Measurements from ENCODE around the gene PDCD1.

PDCD1 gene

DNA sequence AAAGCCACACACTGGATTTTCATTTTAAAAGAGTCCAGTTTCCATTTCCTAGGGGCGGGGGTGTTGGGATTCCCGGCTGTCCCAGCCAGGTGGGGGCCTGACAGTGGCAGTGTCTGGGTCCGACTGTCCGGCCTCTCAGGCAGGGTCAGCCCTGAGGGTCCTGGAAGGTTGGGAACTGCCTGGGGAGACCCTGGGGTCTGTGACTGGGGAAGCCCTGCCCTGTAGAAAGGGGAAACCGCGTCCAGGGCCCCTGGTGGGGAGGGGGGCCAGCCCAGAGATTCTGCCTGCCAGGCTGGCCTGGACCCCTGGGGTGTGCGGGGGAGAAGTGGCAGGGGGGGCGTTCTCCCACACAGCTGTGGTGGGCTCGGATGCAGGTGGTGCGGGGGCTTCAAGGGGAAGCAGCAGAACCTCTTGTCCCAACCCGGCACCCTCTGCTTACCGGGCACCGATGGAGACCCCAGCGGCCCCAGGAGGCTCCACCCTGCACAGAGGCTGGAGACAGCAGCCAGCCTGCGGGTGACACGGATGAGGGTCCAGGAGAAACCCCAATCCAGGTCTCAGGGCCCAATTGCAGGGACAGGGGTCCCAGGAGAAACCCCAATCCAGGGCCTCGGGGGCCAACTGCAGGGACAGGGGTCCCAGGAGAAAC is 15.7 kb upstream of the PDCD1 start:
- Histone ChIP-seq H3K9me2 (replicated peaks; ENCODE audit: control insufficient read depth, low read length) (no peaks in the 10 kb centered on the region), H3K4me1 (ENCODE audit: control insufficient read depth, low read length) (no peaks in the 10 kb centered on the region), H3K27ac (ENCODE audit: low read depth, low read length) (no peak overlapping the region), H3K36me3 (ENCODE audit: control insufficient read depth, low read length) (no peaks in the 10 kb centered on the region), H3K27me3 (ENCODE audit: control insufficient read depth, low read length) (no peaks in the 10 kb centered on the region), H3K4me2 (ENCODE audit: low read length) (no peak overlapping the region), H3K9me3 (ENCODE audit: control insufficient read depth, insufficient read depth, low read length) (no peaks in the 10 kb centered on the region), H4K20me1 (ENCODE audit: control insufficient read depth, insufficient read depth, low read depth, low read length) (no peaks in the 10 kb centered on the region), H3K79me2 (ENCODE audit: control insufficient read depth, low read length) (no peaks in the 10 kb centered on the region), H3K4me3 (ENCODE audit: low read length) (no peak overlapping the region), H3F3A (ENCODE audit: control insufficient read depth, insufficient read depth) (no peaks in the 10 kb centered on the region)
- TF ChIP-seq, protein P1, sequence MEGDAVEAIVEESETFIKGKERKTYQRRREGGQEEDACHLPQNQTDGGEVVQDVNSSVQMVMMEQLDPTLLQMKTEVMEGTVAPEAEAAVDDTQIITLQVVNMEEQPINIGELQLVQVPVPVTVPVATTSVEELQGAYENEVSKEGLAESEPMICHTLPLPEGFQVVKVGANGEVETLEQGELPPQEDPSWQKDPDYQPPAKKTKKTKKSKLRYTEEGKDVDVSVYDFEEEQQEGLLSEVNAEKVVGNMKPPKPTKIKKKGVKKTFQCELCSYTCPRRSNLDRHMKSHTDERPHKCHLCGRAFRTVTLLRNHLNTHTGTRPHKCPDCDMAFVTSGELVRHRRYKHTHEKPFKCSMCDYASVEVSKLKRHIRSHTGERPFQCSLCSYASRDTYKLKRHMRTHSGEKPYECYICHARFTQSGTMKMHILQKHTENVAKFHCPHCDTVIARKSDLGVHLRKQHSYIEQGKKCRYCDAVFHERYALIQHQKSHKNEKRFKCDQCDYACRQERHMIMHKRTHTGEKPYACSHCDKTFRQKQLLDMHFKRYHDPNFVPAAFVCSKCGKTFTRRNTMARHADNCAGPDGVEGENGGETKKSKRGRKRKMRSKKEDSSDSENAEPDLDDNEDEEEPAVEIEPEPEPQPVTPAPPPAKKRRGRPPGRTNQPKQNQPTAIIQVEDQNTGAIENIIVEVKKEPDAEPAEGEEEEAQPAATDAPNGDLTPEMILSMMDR (IDR thresholded peaks at IDR 0.05; ENCODE audit: low read depth, low read length, poor library complexity, severe bottlenecking), result no peak
- TF ChIP-seq EZH2phosphoT487 (IDR thresholded peaks at IDR 0.05; ENCODE audit: borderline replicate concordance, low read length), result no peak

DNA sequence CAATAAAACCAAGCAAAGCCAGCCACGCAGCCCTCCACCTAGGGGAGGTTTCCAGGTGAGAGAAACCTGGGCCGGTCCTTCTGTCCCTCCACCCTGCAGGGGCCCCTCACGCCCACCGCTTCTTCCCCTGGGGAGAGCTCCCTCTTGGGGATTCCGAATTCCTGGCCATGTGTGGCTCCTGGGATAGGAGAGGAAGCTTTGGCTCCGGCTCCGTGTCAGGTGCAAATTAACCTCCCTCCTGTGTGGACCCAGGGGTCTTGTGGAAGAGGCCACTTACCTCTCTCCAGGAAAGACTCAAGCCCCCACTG is 15.1 kb upstream of the PDCD1 start:
- H4K20me1 ChIP-seq (ENCODE audit: control insufficient read depth, insufficient read depth, low read depth, low read length), result no peaks in the 10 kb centered on the region
- no peaks in the 10 kb centered on the region for H3K27me3 ChIP-seq (ENCODE audit: control insufficient read depth, low read length)
- no peaks in the 10 kb centered on the region for H3K4me1 ChIP-seq (ENCODE audit: control insufficient read depth, low read length)
- no peak overlapping the region for H3K4me3 ChIP-seq (ENCODE audit: low read length)
- H3K27ac ChIP-seq (ENCODE audit: low read depth, low read length), result no peak overlapping the region
- no peaks in the 10 kb centered on the region for H3K9me2 ChIP-seq (replicated peaks; ENCODE audit: control insufficient read depth, low read length)
- H3F3A ChIP-seq (ENCODE audit: control insufficient read depth, insufficient read depth), result no peaks in the 10 kb centered on the region
- H3K4me2 ChIP-seq (ENCODE audit: low read length), result no peak overlapping the region
- H3K79me2 ChIP-seq (ENCODE audit: control insufficient read depth, low read length), result no peaks in the 10 kb centered on the region
- H3K36me3 ChIP-seq (ENCODE audit: control insufficient read depth, low read length), result no peaks in the 10 kb centered on the region
- H3K9me3 ChIP-seq (ENCODE audit: control insufficient read depth, insufficient read depth, low read length), result no peaks in the 10 kb centered on the region
- TF ChIP-seq, protein P1 (IDR thresholded peaks at IDR 0.05; ENCODE audit: low read depth, low read length, poor library complexity, severe bottlenecking), result no peak
- TF ChIP-seq EZH2phosphoT487 (IDR thresholded peaks at IDR 0.05; ENCODE audit: borderline replicate concordance, low read length), result no peak

DNA sequence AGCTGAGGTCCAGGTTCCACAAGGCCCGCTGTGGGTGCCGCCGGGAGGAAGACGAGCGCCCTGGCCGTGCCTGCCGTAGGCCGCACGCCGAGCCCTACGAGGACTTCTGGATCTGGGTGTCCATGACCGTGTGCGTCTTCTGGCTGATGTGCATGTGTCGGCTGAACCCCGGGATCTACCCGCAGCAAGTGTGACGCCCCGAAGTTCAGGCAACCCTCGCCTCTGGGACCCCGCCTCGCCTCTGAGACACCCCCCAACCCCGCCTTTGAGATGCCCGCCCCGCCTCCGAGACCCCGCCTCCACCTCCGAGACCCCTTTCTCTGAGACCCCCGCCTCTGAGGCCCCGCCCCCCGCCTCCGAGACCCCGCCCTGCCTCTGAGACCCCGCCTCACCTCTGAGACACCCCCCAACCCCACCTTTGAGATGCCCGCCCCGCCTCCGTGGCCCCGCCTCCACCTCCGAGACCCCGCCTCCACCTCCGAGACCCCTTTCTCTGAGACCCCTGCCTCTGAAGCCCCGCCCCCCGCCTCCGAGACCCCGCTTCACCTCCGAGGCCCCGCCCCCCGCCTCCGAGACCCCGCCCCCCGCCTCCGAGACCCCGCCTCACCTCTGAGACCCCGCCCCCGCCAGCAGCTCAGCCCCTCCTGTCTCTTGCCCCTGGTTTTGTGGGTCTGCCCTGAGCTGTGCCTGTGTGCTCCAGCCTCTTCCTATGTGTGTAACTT is 14.5 kb upstream of the PDCD1 start:
- Histone ChIP-seq H3K9me2 (replicated peaks; ENCODE audit: control insufficient read depth, low read length) (no peaks in the 10 kb centered on the region), H3K9me3 (ENCODE audit: control insufficient read depth, insufficient read depth, low read length) (no peaks in the 10 kb centered on the region), H3K36me3 (ENCODE audit: control insufficient read depth, low read length) (no peaks in the 10 kb centered on the region), H3K4me1 (ENCODE audit: control insufficient read depth, low read length) (no peaks in the 10 kb centered on the region), H3F3A (ENCODE audit: control insufficient read depth, insufficient read depth) (no peaks in the 10 kb centered on the region), H4K20me1 (ENCODE audit: control insufficient read depth, insufficient read depth, low read depth, low read length) (no peaks in the 10 kb centered on the region), H3K27ac (ENCODE audit: low read depth, low read length) (no peak overlapping the region), H3K27me3 (ENCODE audit: control insufficient read depth, low read length) (no peaks in the 10 kb centered on the region), H3K4me2 (ENCODE audit: low read length) (no peak overlapping the region), H3K4me3 (ENCODE audit: low read length) (no peak overlapping the region), H3K79me2 (ENCODE audit: control insufficient read depth, low read length) (no peaks in the 10 kb centered on the region)
- no peak for TF ChIP-seq EZH2phosphoT487 (IDR thresholded peaks at IDR 0.05; ENCODE audit: borderline replicate concordance, low read length)
- TF ChIP-seq, protein P1 (IDR thresholded peaks at IDR 0.05; ENCODE audit: low read depth, low read length, poor library complexity, severe bottlenecking), result no peak
